Liver (tissue), 9 donors: Measurements from ENCODE around the gene CDC7. TPM values are rescaled to one million over a fixed set of nuclear protein-coding genes. Genes with fewer than 3 reads are reported as not detected.

Experiments
- DNase-seq: peaks from one replicate; pipeline ENCODE4 v3.0.0-alpha.2; 2017; ENCODE audit warnings: low spot score
- H3K27ac ChIP-seq, 2 donors: one replicate each; pipeline ENCODE4 v1.7.0; 2013; ENCODE audit warnings: inconsistent platforms in 2 of 2, low read length in 2 of 2, control low read depth in 1 of 2, low read depth in 1 of 2, mild to moderate bottlenecking in 1 of 2
- H3K27me3 ChIP-seq, 4 donors: one replicate each; pipeline versions ENCODE4 v1.6.1 to v1.7.0; 2013; ENCODE audit warnings: low read length in 3 of 4, inconsistent platforms in 1 of 4, mild to moderate bottlenecking in 1 of 4, moderate library complexity in 1 of 4; ENCODE audit not compliant: control insufficient read depth in 4 of 4, insufficient read depth in 4 of 4
- H3K36me3 ChIP-seq, 4 donors: one replicate each; pipeline versions ENCODE4 v1.6.1 to v1.7.0; 2013; ENCODE audit warnings: low read length in 3 of 4, mild to moderate bottlenecking in 3 of 4, low read depth in 1 of 4, moderate library complexity in 1 of 4; ENCODE audit not compliant: control insufficient read depth in 4 of 4, insufficient read depth in 3 of 4
- H3K4me1 ChIP-seq, 4 donors: one replicate each; pipeline versions ENCODE4 v1.6.1 to v1.7.0; 2013; ENCODE audit warnings: low read length in 3 of 4, mild to moderate bottlenecking in 3 of 4, moderate library complexity in 1 of 4; ENCODE audit not compliant: control insufficient read depth in 4 of 4, insufficient read depth in 4 of 4
- H3K4me3 ChIP-seq, 3 donors: one replicate each; pipeline versions ENCODE4 v1.6.1 to v1.7.0; 2013; ENCODE audit warnings: low read length in 3 of 3, control low read depth in 1 of 3, low read depth in 1 of 3, mild to moderate bottlenecking in 1 of 3
- H3K9ac ChIP-seq, 2 donors: one replicate each; pipeline ENCODE4 v1.7.0; 2013; ENCODE audit warnings: low read length in 2 of 2, mild to moderate bottlenecking in 2 of 2, moderate library complexity in 2 of 2, control low read depth in 1 of 2, low read depth in 1 of 2
- H3K9me3 ChIP-seq, 4 donors: one replicate each; pipeline versions ENCODE4 v1.6.1 to v1.7.0; 2013; ENCODE audit warnings: low read length in 3 of 4; ENCODE audit not compliant: control insufficient read depth in 4 of 4
- ATF3 ChIP-seq: IDR thresholded peaks from 2 replicates; pipeline ENCODE4 v1.6.1; 2016; ENCODE audit warnings: antibody characterized with exemption
- CTCF ChIP-seq: fragments of 150-350 bp; IDR thresholded peaks from 2 replicates; pipeline ENCODE4 v1.5.1; 2017; ENCODE audit warnings: improper control_type of control experiment, low read depth, low read length; ENCODE audit not compliant: missing input control
- EGR1 ChIP-seq, 2 donors: IDR thresholded peaks; 2 replicates each; pipeline ENCODE4 v1.6.1; 2016 to 2018; ENCODE audit warnings: antibody characterized with exemption in 2 of 2, low read depth in 2 of 2
- FOXA1 ChIP-seq: IDR thresholded peaks from 2 replicates; pipeline ENCODE4 v1.6.1; 2016; ENCODE audit warnings: antibody characterized with exemption
- FOXA2 ChIP-seq: IDR thresholded peaks from 2 replicates; pipeline ENCODE4 v1.6.1; 2016; ENCODE audit warnings: antibody characterized with exemption
- GABPA ChIP-seq, 2 donors: IDR thresholded peaks in 1 of 2; conservative IDR thresholded peaks in 1 of 2; 2 replicates each; pipeline ENCODE4 v1.6.1; 2016; ENCODE audit warnings: antibody characterized with exemption in 2 of 2, mild to moderate bottlenecking in 1 of 2, moderate library complexity in 1 of 2
- HNF4A ChIP-seq, 2 donors: conservative IDR thresholded peaks; 2 replicates each; pipeline ENCODE4 v1.6.1; 2016; ENCODE audit warnings: antibody characterized with exemption in 2 of 2, mild to moderate bottlenecking in 2 of 2
- HNF4G ChIP-seq: IDR thresholded peaks from 2 replicates; pipeline ENCODE4 v1.6.1; 2016; ENCODE audit warnings: antibody characterized with exemption
- JUND ChIP-seq, 2 donors: IDR thresholded peaks; 2 replicates each; pipeline ENCODE4 v1.6.1; 2016; ENCODE audit warnings: antibody characterized with exemption in 2 of 2
- NR2F2 ChIP-seq: IDR thresholded peaks from 2 replicates; pipeline ENCODE4 v1.6.1; 2016; ENCODE audit warnings: antibody characterized with exemption
- RAD21 ChIP-seq, 2 donors: IDR thresholded peaks; 2 replicates each; pipeline ENCODE4 v1.6.1; 2016; ENCODE audit warnings: antibody characterized with exemption in 2 of 2, mild to moderate bottlenecking in 2 of 2
- REST ChIP-seq: IDR thresholded peaks from 2 replicates; pipeline ENCODE4 v1.6.1; 2016; ENCODE audit warnings: antibody characterized with exemption, mild to moderate bottlenecking
- SP1 ChIP-seq: IDR thresholded peaks from 2 replicates; pipeline ENCODE4 v1.6.1; 2018; ENCODE audit warnings: antibody characterized with exemption, mild to moderate bottlenecking
- TAF1 ChIP-seq: conservative IDR thresholded peaks from 2 replicates; pipeline ENCODE4 v1.6.1; 2016; ENCODE audit warnings: antibody characterized with exemption, mild to moderate bottlenecking
- whole genome bisulfite sequencing: extraction: QIAGEN DNeasy Blood & Tissue Kit; methylation state at CpG from one replicate; pipeline ENCODE4 v1.1.7; 2013; 5-methylcytosine and 5-hydroxymethylcytosine counted together
- polyA plus RNA-seq, 2 donors: library from polyadenylated mRNA; stranded (reverse) in 1 of 2; unstranded in 1 of 2; fragments of 200-250 nt in 1 of 2; fragments of >200 nt in 1 of 2; fragmentation: Nextera tagmentation in 1 of 2; extraction: Ambion mirVana in 1 of 2; gene quantifications; one replicate each; pipeline versions ENCODE4 v1.2.1 to v1.2.3, GENCODE V29; 2013 to 2015
- total RNA-seq, 2 donors: library from RNA; depleted of rRNA; stranded (reverse); fragments of >200 nt; gene quantifications; one replicate each; pipeline ENCODE4 v1.2.3, GENCODE V29; 2014
- donor health status: healthy.
- donor health status: healthy.
- donor health status: healthy.
- donor health status: healthy.
- donor health status: healthy.

CDC7 gene
- total and polyA plus RNA-seq, 4 donors = 0.43 to 15.0 (median 0.61) TPM

GRCh38 chr1:91505086-91505485 is 4.4 kb downstream of the CDC7 start:
- H3K9ac ChIP-seq = no peak overlapping the region
- H3K27me3 ChIP-seq = no peaks in the 10 kb centered on the region
- DNase-seq = no peak
- H3K36me3 ChIP-seq = no peaks in the 10 kb centered on the region
- WGBS = 86% methylated on average over 3 of the region's 3 CpGs
- no peak overlapping the region for H3K4me3 ChIP-seq
- no peaks in the 10 kb centered on the region for H3K9me3 ChIP-seq
- peaks cover 0 to 11% (median 7%) of the 10 kb centered on the region in 4 donors for H3K4me1 ChIP-seq
- H3K27ac ChIP-seq = no peak overlapping the region
- TF ChIP-seq JUND (IDR thresholded peaks at IDR 0.05) = no peak
- TF ChIP-seq RAD21 (IDR thresholded peaks at IDR 0.05) = no peak
- TF ChIP-seq CTCF = no peak
- TF ChIP-seq HNF4G = no peak
- TF ChIP-seq REST = no peak
- no peak for TF ChIP-seq GABPA (IDR thresholded peaks at IDR 0.05 in 1 of 2, conservative IDR thresholded peaks at IDR 0.05 in 1 of 2)
- TF ChIP-seq FOXA2 = no peak

GRCh38 chr1:91506071-91506470 is 5.4 kb downstream of the CDC7 start:
- Histone ChIP-seq H3K27me3 (no peaks in the 10 kb centered on the region), H3K9ac (no peak overlapping the region), H3K36me3 (no peaks in the 10 kb centered on the region), H3K27ac (no peak overlapping the region), H3K4me1 (peaks cover 0 to 7% (median 5%) of the 10 kb centered on the region in 4 donors), H3K9me3 (no peaks in the 10 kb centered on the region), H3K4me3 (no peak overlapping the region)
- no peak for TF ChIP-seq FOXA1
- no peak for TF ChIP-seq ATF3
- TF ChIP-seq FOXA2 = no peak
- no peak for TF ChIP-seq TAF1
- TF ChIP-seq SP1 = no peak
- TF ChIP-seq EGR1 (IDR thresholded peaks at IDR 0.05; ENCODE audit: low read depth in 2 of 2) = no peak
- no peak for TF ChIP-seq HNF4A (conservative IDR thresholded peaks at IDR 0.05)
- no peak for TF ChIP-seq NR2F2
- TF ChIP-seq JUND (IDR thresholded peaks at IDR 0.05) = no peak
- TF ChIP-seq REST = no peak
- whole genome bisulfite sequencing = 87% methylated on average over 4 of the region's 4 CpGs
- no peak for DNase-seq
